Mononuclear cell (primary cell): ENCODE data around the gene PRR36. TPM values are rescaled to one million over a fixed set of nuclear protein-coding genes. Genes with fewer than 3 reads are reported as not detected.

Experiments
- H3K27me3 ChIP-seq: 2 replicates; pipeline ENCODE4 v1.6.0; 2011; ENCODE audit warnings: low read length, control low read depth; ENCODE audit not compliant: insufficient read depth
- H3K4me1 ChIP-seq: 2 replicates; pipeline ENCODE4 v1.5.1; 2011; ENCODE audit warnings: mild to moderate bottlenecking, low read length, control low read depth; ENCODE audit not compliant: insufficient read depth
- H3K4me3 ChIP-seq: 2 replicates; pipeline ENCODE4 v1.5.1; 2011; ENCODE audit warnings: mild to moderate bottlenecking, low read length, moderate library complexity
- H3K9me3 ChIP-seq: 2 replicates; pipeline ENCODE4 v1.5.1; 2011; ENCODE audit warnings: low read depth, mild to moderate bottlenecking, control low read depth, low read length
- total RNA-seq: library from RNA; depleted of rRNA; stranded (reverse); fragments of >200 nt; gene quantifications from one replicate; pipeline ENCODE4 v1.2.3, GENCODE V29; 2012

PRR36 gene
- total RNA-seq, 1 donor = 0.10 TPM

DNA sequence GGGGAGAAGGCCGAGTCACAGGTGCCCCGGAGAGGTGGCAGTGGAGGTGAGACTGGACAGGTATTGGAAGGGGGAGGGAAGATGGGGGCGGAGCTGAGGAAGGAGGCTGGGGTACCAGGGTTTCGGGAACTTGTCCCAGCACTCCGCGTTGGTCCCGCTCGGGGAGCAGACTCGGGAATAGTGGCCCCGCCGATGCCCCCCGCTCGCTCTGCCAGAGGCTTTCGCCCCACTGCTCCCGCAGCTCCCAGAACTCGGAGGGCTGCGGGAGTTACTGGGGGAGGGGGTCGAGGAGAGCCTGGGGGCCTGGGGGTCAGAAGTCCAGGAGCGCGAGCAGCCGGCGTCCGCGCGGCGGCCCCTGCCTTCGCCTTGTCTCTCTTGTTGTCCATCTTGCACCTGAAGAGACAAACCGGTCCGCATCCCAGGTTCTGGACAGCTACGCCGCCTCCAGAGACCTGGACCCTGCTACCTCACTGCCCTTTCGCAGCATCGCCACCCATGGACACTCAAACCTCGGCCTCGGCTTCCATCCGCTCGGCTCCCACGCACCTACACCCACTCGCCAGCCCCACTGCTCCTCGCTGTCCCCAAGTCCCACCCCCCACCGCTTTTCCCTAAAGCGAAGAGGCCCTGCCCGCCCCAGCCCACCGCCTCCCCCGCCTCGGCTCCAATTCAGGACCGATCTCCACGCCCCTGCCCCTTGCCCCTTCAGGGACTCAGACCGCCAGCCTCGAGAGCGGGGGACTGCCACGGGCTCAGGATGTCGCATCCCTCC, 700 bp downstream of the PRR36 start:
- Histone ChIP-seq H3K4me3 (no peak overlapping the region), H3K9me3 (no peaks in the 10 kb centered on the region), H3K4me1 (peaks cover 38% of the 10 kb centered on the region), H3K27me3 (peaks cover 24% of the 10 kb centered on the region)

DNA sequence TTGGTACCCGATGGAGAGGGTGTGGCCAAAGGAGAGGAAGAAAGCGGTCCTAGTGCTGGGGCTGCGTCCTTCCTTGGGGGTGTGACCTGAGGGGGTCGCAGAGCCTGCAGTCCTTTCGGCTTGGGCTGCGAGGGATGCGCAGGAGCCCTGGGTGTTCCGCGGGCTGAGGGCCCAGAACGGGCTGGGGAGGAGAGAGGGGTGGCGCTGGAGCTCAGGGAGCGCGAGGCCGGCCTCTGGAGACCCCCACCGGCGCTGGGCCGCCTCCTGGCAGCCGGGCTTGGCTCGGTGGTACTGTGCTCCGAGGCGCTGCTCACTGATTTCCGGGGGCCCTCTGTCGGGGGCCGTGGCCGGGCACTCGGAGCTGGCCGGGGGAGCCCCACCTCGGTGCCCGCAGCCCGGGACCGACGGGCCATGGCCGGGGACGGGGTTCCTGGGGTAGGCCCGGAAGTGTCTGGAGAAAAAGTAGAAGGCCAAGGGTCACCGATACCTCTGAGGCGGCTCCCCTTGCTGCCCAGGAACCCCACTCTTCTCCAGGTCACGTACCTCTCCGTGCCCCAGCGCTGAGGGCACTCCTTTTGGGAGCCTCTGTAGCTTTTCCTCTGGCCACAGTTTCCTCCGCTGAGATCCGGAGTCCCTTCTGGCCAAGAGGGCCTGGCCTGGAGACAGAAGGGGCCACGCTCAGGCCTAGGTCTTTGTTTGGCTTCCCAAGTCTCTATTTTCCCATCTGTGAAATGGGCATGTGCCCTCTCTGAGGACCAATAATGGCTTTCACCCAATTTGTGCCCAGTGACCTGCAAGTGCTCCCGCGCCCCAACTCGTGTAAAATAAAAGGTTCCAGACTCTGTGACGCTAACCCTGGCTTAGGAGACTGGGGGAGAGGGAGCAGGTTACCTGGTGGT, 1.6 kb downstream of the PRR36 start:
- H3K4me1 ChIP-seq = peaks cover 42% of the 10 kb centered on the region

DNA sequence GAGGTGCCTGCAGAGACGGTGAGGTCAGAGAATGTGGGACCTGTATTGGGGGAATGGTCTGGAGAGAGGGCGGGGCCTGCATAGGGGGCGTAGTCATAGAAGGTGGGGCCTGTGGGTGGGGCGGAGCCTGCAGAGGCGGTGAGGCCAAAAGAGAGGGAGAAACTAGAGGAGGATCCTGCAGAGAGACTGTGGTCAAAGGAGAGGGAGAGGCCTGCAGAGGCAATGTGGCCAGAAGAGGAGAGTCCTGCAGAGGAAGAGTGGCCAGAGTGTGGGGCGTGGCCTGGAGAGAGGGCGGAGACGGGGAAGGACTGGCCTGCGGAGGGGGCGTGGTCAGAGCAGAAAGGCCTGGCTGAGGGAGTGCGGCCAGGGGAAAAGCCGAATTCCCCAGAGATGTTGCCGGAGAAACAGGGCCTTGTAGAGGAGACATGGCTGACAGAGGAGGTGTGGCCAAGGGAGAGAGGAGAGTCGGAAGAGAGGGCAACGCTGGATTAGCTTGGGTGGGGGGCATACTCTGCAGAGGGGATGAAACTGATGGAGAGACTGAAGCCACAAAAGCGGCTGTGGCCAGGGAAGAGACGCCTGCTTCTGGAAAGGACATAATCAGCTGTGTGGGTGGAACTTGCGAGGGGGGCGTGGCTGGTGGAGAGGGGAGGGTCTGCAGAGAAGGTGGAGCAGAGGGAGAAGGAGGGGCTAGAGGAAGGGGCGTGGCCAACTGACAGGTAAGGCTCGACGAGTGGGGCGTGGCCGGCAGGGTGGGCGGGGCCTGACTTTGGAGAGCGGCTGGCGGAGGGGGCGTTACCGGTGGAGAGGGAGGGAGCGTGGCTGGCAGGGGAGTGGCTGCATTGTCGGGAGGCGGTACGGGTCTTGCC, 2.5 kb downstream of the PRR36 start:
- Histone ChIP-seq H3K4me1 (peaks cover 42% of the 10 kb centered on the region), H3K4me3 (no peak overlapping the region), H3K27me3 (peaks cover 33% of the 10 kb centered on the region), H3K9me3 (no peaks in the 10 kb centered on the region)

More for the DNA sequence above, 1.6 kb downstream of the PRR36 start:
- H3K9me3 ChIP-seq = no peaks in the 10 kb centered on the region
- H3K4me3 ChIP-seq = no peak overlapping the region
- H3K27me3 ChIP-seq = peaks cover 28% of the 10 kb centered on the region

DNA sequence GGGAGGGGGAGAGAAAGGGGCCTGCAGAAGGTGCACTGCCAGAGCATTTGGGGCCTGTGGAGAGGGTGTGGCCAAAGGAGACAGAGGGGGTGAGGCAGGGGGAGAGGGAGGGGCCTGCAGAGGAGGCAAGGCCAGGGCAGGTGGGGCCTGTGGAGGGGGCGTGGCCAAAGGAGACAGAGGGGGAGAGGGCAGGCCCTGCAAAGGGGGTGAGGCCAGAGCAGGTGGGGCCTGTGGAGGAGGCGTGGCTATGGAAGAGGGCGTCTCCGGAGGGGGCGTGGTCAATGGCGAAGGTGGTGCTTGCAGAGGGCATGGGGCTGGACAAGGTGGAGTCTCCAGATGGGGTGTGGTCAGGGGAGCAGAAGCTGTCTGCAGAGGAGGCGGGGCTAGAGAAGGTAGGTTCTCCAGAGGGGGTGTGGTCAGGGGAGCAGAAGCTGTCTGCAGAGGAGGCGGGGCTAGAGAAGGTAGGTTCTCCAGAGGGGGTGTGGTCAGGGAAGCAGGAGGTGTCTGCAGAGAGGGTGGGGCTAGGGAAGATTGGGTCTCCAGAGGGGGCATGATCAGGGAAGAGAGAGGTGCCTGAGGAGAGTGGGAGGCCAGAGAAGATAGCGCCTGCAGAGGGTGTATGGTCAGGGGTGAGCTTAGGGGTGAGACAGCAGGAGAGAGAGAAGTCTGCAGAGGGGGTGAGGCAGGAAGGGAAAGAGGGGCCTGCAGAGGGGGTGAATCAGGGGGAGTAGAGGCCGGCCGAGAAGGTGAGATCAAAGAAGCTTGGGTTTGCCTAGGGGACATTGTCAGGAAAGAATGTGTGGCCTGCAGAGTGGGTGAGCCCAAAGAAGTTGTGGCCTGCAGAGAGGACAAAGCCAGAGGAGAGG, 3.4 kb downstream of the PRR36 start:
- H3K4me3 ChIP-seq = no peak overlapping the region
- H3K27me3 ChIP-seq = peaks cover 31% of the 10 kb centered on the region
- H3K4me1 ChIP-seq = peaks cover 42% of the 10 kb centered on the region
- no peaks in the 10 kb centered on the region for H3K9me3 ChIP-seq

DNA sequence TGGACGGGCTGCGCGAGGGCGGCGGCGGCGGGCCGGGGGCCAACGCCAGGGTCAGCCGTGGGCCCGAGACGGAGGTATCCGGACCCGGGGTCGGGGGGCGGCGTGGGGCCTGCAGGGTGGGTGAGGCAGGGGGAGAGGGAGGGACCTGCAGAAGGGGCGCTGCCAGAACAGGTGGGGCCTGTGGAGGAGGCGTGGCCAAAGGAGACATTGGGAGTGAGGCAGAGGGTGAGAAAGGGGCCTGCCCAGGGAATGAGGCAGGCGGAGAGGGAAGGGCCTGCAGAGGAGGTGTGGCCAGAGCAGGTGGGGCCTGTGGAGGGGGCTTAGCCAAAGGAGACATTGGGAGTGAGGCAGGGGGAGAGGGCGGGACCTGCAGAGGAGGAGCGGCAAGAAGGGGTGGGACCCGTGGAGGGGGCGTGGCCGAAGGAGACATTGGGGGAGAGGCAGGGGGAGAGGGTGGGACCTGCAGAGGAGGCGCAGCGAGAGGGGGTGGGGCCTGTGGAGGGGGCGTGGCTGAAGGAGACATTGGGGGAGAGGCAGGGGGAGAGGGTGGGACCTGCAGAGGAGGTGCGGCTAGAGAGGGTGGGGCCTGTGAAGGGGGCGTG, 4.2 kb downstream of the PRR36 start:
- no peaks in the 10 kb centered on the region for H3K9me3 ChIP-seq
- H3K4me3 ChIP-seq = peak overlapping the region; percentile 10
- H3K4me1 ChIP-seq = peaks cover 42% of the 10 kb centered on the region
- peaks cover 33% of the 10 kb centered on the region for H3K27me3 ChIP-seq

DNA sequence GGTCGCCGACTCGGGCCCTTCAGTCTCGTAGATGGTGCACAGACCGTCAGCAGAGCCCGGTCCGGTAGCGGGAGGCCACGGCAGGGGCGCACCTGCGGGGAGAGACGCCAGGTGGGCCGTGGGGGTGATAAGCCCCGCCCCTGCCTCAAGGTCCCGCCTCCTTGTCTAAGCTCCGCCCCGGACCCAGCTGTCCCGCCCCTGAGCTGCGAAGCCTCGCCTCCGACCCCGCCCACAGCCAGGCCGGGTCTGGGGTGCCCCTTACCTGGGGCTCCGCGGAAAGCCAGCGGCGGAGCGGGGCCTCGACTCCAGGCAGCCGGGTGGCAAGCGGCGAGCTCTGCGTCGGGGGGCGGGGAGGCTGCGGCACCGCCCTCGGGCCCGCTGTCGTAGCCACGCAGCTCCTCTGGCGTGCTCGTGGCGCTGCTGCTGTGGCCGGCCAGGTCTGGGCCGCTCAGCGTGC, 4.7 kb downstream of the PRR36 start:
- Histone ChIP-seq H3K4me1 (peaks cover 38% of the 10 kb centered on the region), H3K4me3 (peak overlapping the region; percentile 10)

DNA sequence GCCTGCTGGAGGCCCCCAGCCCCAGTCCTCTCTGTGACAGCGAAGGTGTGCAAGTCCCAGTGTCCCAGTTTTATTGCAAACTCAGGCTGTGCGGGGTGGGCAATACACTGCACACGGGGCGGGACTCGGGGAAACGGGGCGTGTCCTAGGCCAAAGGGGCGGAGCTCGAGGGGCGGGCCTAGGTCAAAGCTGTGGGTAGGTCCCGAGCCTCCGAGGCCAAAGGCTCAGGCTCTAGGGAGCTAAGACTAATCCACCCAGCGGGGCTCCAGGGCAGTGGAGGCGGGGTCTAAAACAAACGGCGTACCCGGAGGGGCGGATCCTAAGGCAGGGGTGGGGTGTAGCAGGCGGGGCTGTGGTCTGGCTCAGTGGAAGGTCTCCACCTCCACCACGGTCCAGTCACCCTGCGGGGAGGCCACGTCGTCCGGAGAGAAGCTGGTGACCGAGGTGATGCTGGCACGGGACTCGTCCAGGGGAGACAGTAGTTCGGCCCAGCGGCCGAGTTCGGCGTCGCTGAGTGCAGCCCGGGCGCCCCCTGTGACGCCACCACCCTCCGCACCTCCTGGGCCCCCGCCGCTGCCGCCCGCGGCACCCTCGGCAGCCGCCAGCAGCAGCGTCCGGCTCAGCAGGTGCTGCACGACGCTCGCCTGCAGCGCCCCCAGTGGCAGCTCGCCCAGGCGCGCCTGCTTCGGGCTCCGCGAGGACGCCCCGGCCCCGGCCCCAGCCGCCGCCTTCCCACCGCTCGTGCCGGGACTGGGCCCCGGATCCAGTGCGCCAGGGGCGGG, 5.3 kb downstream of the PRR36 start:
- Histone ChIP-seq H3K4me3 (peak overlapping the region; percentile 22), H3K4me1 (peaks cover 37% of the 10 kb centered on the region), H3K27me3 (peaks cover 30% of the 10 kb centered on the region), H3K9me3 (no peaks in the 10 kb centered on the region)

More for the DNA sequence above, 4.7 kb downstream of the PRR36 start:
- peaks cover 28% of the 10 kb centered on the region for H3K27me3 ChIP-seq
- no peaks in the 10 kb centered on the region for H3K9me3 ChIP-seq

DNA sequence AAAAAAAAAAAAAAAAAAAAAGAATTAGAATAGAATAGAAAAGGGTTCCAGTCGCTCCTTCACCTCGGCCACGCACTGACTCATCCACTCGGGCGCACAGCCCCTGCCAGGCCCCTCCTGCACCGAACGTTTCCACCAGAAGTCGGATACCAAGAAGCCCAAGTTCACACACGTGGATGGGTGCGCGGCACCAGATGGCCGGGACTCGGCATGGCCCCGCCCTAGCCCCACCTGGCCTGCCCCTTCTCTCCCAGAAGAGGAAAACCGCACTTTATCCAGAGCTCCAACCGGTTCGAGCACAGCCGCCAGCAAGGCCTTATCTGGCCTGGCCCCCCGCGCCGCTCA, 5.9 kb downstream of the PRR36 start:
- Histone ChIP-seq H3K9me3 (no peaks in the 10 kb centered on the region), H3K27me3 (peaks cover 31% of the 10 kb centered on the region), H3K4me3 (no peak overlapping the region), H3K4me1 (peaks cover 34% of the 10 kb centered on the region)

DNA sequence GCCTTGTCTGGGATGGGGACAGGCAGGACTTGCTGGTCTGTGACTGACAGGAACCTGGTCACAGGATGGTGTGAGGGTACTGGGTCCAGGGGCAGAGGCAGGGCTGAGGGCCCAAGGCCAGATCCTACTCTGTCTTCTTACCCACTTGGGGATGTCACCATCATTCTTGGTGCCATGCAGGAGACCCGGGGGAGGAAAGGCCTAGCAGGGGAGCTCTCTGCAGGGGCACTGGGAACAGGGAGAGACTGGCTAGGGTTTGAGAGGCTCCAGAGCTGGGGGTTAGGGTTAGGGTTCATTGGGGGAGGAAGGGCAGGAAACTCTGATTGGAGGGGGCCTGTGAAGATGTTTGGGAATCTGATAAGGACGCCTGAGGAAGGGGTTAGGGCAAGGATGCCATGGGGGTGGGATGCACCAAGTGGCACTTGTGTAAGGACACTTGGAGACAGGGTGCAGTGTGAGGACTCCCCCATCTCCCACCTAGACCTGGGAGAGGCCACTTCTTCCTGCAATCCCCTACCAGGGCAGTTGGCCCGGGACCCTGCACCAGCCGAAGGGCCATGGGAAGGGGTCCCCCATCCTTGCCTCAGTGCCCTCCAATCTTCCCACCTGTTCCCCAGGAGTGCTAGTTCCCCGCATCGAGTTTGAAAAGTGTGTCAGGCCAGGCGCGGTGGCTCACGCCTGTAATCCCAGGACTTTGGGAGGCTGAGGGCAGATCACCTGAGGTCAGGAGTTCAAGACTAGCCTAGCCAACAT, 6.9 kb downstream of the PRR36 start:
- H3K4me1 ChIP-seq = peaks cover 32% of the 10 kb centered on the region
- H3K27me3 ChIP-seq = peaks cover 26% of the 10 kb centered on the region
- H3K9me3 ChIP-seq = no peaks in the 10 kb centered on the region
- H3K4me3 ChIP-seq = no peak overlapping the region

DNA sequence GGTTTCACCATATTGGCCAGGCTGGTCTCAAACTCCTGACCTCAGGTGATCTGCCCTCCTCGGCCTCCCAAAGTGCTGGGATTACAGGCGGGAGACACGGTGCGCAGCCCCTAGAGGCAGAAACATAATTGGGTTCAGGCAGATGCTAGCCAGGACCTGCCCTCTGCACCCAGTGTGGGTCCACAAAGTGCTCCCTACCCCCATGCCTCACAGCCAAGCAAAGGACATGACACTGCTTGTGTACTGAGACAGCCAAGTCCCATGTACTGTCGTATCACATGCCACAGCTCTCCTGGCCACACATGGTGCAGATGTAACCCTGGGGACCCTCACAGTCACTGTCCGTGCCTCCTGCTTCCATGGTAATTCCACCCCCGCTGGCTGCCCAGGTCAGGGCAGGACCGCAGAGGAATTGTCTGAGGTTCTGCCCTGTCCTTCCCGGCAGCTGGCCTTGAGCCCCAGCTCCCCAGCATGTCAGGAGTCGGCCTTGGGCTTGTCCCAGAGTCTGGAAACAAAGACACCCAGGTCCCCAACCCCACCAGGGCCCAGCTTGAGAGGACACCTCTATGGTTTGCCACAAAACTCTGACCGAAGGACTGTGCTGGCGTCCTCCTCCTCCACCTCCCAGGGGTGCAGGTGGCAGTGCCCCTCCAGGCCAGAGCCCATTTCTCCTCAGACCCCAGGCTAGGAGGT, 7.6 kb downstream of the PRR36 start:
- Histone ChIP-seq H3K27me3 (peaks cover 30% of the 10 kb centered on the region), H3K4me3 (no peak overlapping the region), H3K4me1 (peaks cover 32% of the 10 kb centered on the region), H3K9me3 (no peaks in the 10 kb centered on the region)

DNA sequence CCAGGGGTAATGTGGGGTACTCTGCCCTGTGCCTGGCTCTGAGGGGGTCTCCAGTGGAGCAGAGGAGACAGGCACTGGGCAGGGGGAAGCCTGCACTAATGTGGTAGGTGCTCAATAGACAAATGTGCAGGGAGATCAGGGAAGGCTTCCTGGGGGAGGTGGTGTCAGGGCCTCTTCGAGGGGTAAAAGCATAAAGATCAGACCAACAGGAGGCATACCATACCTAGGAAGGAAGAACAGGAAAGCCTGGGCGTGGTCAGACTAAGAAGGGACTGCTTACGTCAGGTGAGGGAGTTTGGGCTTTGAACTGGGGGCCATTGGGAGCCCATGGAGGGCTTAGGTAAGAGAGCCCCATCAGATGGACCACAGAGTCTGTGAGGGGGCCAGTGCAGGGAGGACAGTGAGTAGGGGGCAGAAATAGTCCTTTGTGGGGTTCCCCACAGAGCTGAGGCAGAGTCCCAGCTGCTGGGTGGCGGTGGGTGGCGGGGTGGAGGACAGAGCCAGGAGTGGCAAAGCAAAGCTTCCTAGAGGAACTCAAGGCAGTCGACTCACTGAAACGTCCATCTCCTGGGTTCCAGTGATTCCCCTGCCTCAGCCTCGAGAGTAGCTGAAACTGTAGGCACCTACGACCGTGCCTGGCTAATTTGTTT, 8.8 kb downstream of the PRR36 start:
- Histone ChIP-seq H3K4me3 (no peak overlapping the region), H3K9me3 (no peaks in the 10 kb centered on the region), H3K27me3 (peaks cover 37% of the 10 kb centered on the region), H3K4me1 (peaks cover 31% of the 10 kb centered on the region)

DNA sequence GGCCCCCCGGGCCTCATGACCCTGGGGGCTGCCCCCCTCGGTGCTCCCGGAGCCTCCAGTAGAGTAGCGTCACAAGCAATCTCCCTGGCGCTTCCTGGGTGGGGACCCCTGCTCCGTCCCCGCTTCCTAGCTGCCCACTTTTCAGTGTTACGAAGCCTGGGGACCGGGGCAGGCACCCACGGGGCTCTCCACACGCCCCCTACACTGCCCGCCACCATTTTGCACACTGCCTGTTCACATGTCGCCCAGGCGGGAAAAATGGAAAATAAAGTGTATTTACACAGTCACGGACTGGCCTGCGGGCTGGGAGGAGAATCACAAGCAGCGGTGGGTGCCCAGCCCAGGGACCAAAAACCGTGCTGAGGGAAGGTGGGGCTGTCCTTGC, 9.5 kb downstream of the PRR36 start:
- Histone ChIP-seq H3K9me3 (no peaks in the 10 kb centered on the region), H3K27me3 (peaks cover 37% of the 10 kb centered on the region), H3K4me1 (peaks cover 27% of the 10 kb centered on the region), H3K4me3 (no peak overlapping the region)
